Measurements from ENCODE around the gene PDCD2. TPM values are rescaled to one million over a fixed set of nuclear protein-coding genes. Genes with fewer than 3 reads are reported as not detected.

Gene PDCD2
- total RNA-seq, 2 experiments from 2014 or later = 133 to 152 TPM

Other genes starting within 250 kb of the PDCD2 start
- 100 to 1,000 TPM; 129 to 245 TPM for gene PSMB1, start 31.3 kb downstream of the PDCD2 start, total RNA-seq
- 10 to 100 TPM; 23.9 to 27.4 TPM for gene TBP, start 30.3 kb downstream of the PDCD2 start, total RNA-seq